AG10803 (cell line): ENCODE measurements around the gene CADPS2.

Experiments
- DNase-seq: peaks from one replicate; pipeline ENCODE4 v3.0.0; 2010; ENCODE audit warnings: low read depth
- H3K4me3 ChIP-seq: 2 replicates; pipeline ENCODE4 v1.5.1; 2011; ENCODE audit warnings: mild to moderate bottlenecking, low read length, control low read depth
- CTCF ChIP-seq: conservative IDR thresholded peaks from 2 replicates; pipeline ENCODE4 v1.5.1; 2011; ENCODE audit warnings: mild to moderate bottlenecking, low read length, control low read depth, inconsistent platforms

The CADPS2 gene

GRCh38 chr7:122746948-122747347 is 139.3 kb downstream of the CADPS2 start:
- TF ChIP-seq CTCF, result no peak
- no peak overlapping the region for H3K4me3 ChIP-seq
- no peak for DNase-seq

DNA sequence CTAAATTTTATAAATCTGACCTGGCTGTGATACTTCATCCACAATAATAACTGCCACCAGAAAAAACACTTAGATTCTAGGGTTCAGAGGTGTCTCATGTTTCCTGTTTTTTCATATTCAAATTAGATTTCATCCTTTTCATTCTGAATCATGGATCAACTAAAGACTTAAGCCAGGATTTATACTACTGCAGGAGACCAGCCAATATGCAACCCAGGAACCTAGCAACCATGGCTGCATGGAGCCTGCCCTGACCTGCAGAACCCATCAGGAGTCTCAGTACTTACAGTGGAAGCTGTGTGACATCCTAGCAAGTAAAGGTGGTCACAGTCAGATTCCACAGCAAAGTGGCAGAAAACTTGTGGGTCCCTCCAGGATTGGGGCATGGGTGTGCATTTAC is 143.0 kb downstream of the CADPS2 start:
- no peak for TF ChIP-seq CTCF
- DNase-seq, result no peak
- no peak overlapping the region for H3K4me3 ChIP-seq

DNA sequence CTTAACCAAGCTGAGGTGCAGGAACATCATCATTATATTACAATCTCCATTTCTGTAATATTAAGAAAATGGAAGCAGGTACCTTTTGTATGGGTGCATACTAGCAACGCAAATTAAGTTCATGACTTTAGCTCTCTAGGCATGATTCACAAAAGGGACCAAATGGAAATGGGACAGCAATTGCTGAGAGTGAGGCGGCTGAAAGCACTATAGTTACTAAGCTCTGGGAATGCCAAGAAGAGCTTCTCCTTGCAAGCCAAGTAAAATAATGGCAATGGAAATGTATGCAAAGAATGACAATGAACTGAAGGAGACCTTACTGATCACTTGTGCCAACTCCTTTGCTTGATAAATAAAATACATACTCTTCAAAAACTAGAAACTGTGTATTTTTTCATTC is 147.3 kb downstream of the CADPS2 start:
- no peak overlapping the region for H3K4me3 ChIP-seq
- no peak for TF ChIP-seq CTCF
- no peak for DNase-seq

DNA sequence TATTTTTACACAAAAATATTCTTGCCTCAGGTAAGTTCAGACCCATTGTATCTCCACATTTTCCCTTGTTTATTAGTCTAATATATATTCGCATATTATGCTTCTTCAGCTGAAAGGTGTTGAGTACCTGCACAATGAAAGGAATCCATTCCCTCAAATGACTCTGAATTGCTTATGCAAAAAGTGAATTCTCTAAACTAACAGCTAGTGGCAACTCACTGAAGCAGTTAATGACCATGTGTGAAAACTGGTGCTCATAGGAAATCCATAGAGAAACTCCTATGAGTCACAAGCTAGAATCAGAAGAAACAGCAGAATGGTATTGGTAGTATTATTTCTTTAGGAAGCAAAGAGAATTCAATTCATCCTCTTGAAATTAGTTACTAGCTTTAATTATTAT is 150.1 kb downstream of the CADPS2 start:
- DNase-seq, result no peak
- no peak for TF ChIP-seq CTCF
- H3K4me3 ChIP-seq, result no peak overlapping the region

DNA sequence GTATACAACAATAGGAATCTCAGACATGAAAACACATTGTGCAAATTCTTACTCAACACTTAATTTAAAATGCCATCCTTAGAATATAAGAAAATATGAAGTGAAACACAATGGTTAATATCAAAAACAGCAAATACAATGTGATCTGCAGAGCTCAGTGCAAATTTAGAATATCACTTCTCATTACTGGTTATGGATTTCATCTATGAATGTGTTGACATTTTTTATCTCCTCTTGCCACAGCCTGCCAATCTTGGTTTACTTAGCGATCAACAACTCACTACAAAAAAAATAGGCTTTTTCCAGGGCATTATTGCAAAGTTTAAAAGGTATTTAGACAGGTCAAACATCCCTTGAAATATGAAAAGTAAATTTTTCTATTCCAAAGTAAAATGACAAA is 158.5 kb downstream of the CADPS2 start:
- no peak for DNase-seq
- H3K4me3 ChIP-seq, result no peak overlapping the region
- no peak for TF ChIP-seq CTCF

- TF ChIP-seq CTCF, result no peak
- DNase-seq, result no peak
- no peak overlapping the region for H3K4me3 ChIP-seq
Measured at GRCh38 chr7:122727354-122727753, 158.9 kb downstream of the CADPS2 start.

DNA sequence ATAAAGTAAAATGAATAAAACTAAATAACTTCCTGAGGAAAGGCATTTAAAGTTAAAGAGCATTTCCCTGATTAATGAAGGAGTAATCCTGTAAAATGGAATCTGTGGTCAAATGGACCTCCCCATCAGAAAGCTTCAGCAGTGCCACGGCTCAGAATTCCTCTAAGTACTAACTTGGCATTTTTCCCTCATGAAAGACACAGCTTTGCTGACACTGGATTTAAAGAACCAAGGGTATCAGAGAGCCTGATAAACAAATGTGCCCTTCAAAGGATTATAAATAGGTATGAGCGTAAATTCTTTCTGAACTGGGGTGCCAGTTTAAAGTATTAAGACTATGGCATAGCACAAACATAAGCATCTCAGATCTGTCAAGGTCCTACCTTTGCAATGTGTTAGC is 159.4 kb downstream of the CADPS2 start:
- DNase-seq, result no peak
- H3K4me3 ChIP-seq, result no peak overlapping the region
- no peak for TF ChIP-seq CTCF
